Parathyroid adenoma (tissue), 2 donors: ENCODE data around the gene SCFD2.

ENCODE experiments used
- H2AFZ ChIP-seq: fragments of 300-600 bp; sonication (generic); one replicate; pipeline ENCODE4 v1.7.0; 2017; ENCODE audit warnings: antibody characterized with exemption, mild to moderate bottlenecking
- H3K27ac ChIP-seq: fragments of 300-600 bp; sonication (generic); one replicate; pipeline ENCODE4 v1.7.0; 2017
- H3K27me3 ChIP-seq: fragments of 300-600 bp; sonication (generic); one replicate; pipeline ENCODE4 v1.7.0; 2017; ENCODE audit warnings: low read length; ENCODE audit not compliant: control insufficient read depth, insufficient read depth
- H3K36me3 ChIP-seq: fragments of 300-600 bp; sonication (generic); one replicate; pipeline ENCODE4 v1.7.0; 2017; ENCODE audit warnings: low read length; ENCODE audit not compliant: control insufficient read depth, insufficient read depth
- H3K4me1 ChIP-seq: fragments of 300-600 bp; sonication (generic); one replicate; pipeline ENCODE4 v1.7.0; 2017; ENCODE audit warnings: control low read depth
- H3K4me2 ChIP-seq: fragments of 300-600 bp; sonication (generic); one replicate; pipeline ENCODE4 v1.7.0; 2017; ENCODE audit warnings: low read length
- H3K4me3 ChIP-seq: fragments of 300-600 bp; sonication (generic); one replicate; pipeline ENCODE4 v1.7.0; 2017; ENCODE audit warnings: low read depth, low read length
- H3K79me2 ChIP-seq: fragments of 300-600 bp; sonication (generic); one replicate; pipeline ENCODE4 v1.7.0; 2017; ENCODE audit warnings: control low read depth
- H3K9ac ChIP-seq: fragments of 300-600 bp; sonication (generic); one replicate; pipeline ENCODE4 v1.7.0; 2017; ENCODE audit warnings: mild to moderate bottlenecking
- H3K9me3 ChIP-seq: fragments of 300-600 bp; sonication (generic); one replicate; pipeline ENCODE4 v1.7.0; 2017; ENCODE audit warnings: low read length; ENCODE audit not compliant: control insufficient read depth
- TF ChIP-seq, protein P1 (sequence below): fragments of 300-600 bp; sonication (generic); IDR thresholded peaks from one replicate; pipeline ENCODE4 v1.7.0; 2017; ENCODE audit warnings: antibody characterized with exemption, mild to moderate bottlenecking
- donor health status: primary hyperparathyroidism.

Gene SCFD2

DNA sequence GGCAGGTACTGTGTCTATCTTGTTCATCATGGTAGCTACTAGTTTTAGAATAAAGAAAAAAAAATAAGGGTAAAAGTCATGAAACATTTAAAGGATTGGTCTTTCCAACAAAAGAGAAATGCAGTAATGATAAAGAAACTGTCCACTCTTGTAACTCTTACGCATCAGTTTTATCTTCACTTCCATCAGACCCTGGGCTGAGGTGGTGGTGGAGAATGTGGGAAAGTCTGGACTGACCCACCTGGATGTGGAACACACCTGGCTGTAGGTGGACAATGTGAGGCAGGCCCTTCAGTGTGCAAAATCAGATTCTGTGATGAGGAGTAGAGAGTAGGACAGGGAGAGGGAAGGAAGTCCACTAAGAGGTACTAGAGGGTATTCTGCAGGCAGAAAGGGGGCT is 375.2 kb downstream of the SCFD2 start:
- Histone ChIP-seq H3K9me3 (no peaks in the 10 kb centered on the region), H3K4me2 (no peak overlapping the region), H3K79me2 (no peaks in the 10 kb centered on the region), H3K36me3 (no peaks in the 10 kb centered on the region), H3K4me3 (no peak overlapping the region), H3K27me3 (no peaks in the 10 kb centered on the region), H2AFZ (no peak overlapping the region), H3K4me1 (no peaks in the 10 kb centered on the region), H3K9ac (no peak overlapping the region), H3K27ac (no peak overlapping the region)
- TF ChIP-seq, protein P1, sequence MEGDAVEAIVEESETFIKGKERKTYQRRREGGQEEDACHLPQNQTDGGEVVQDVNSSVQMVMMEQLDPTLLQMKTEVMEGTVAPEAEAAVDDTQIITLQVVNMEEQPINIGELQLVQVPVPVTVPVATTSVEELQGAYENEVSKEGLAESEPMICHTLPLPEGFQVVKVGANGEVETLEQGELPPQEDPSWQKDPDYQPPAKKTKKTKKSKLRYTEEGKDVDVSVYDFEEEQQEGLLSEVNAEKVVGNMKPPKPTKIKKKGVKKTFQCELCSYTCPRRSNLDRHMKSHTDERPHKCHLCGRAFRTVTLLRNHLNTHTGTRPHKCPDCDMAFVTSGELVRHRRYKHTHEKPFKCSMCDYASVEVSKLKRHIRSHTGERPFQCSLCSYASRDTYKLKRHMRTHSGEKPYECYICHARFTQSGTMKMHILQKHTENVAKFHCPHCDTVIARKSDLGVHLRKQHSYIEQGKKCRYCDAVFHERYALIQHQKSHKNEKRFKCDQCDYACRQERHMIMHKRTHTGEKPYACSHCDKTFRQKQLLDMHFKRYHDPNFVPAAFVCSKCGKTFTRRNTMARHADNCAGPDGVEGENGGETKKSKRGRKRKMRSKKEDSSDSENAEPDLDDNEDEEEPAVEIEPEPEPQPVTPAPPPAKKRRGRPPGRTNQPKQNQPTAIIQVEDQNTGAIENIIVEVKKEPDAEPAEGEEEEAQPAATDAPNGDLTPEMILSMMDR, result no peak

DNA sequence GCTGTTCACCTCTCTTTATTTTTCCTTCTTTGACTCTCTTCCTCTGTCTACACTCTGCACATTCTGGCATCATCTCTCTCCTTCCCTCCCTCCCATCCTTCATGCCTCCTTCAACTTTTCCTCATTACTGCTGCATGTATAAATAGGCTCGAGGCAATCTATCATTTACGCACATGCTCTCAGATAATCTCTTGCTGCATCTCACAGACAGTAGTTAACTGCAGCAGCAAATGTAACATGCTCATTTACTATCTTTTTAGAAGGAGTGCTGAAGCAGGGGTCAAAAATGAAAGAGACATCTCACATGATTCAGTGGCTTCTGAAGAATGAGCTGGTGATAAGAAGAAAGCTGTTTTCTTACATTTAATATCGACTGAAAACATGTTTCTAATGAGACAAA is 376.0 kb downstream of the SCFD2 start:
- H3K27ac ChIP-seq, result no peak overlapping the region
- TF ChIP-seq, protein P1, result no peak
- H3K4me1 ChIP-seq, result no peaks in the 10 kb centered on the region
- H3K27me3 ChIP-seq, result no peaks in the 10 kb centered on the region
- no peak overlapping the region for H3K4me2 ChIP-seq
- no peaks in the 10 kb centered on the region for H3K9me3 ChIP-seq
- no peaks in the 10 kb centered on the region for H3K36me3 ChIP-seq
- no peak overlapping the region for H3K4me3 ChIP-seq
- no peak overlapping the region for H2AFZ ChIP-seq
- H3K9ac ChIP-seq, result no peak overlapping the region
- H3K79me2 ChIP-seq, result no peaks in the 10 kb centered on the region

DNA sequence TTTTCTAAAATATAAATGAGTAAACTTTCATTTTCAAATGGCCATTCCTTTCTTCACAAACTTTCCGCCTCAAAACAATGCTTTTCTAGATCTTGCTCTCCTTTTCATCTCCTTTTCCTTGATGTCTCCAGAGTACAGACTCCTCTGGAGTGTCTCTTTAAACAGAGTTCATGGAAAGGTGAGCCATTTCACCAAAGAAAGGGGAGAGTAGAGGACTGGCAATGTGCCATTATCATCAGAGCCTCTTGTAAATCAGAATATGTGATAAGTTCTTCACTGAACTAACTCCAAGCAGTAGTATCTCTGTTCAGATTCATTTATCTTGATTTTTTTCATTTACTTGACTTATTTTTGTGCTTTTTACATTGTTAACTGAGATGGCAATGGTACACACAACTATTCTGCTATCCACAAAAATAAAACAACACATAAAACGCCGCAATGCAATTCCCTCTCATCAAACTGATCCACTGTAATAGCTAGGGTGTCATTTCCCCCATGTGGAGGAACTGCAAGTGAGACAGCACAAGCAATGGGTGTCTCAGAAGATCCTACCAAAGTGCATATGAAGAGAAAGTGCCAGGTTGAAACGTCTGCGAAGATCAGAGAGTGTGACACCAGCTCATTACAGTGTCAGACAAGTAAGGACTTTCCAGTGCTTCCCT is 378.3 kb downstream of the SCFD2 start:
- Histone ChIP-seq H3K4me2 (no peak overlapping the region), H2AFZ (no peak overlapping the region), H3K79me2 (no peaks in the 10 kb centered on the region), H3K9me3 (no peaks in the 10 kb centered on the region), H3K9ac (no peak overlapping the region), H3K4me3 (no peak overlapping the region), H3K4me1 (no peaks in the 10 kb centered on the region), H3K27ac (no peak overlapping the region), H3K27me3 (no peaks in the 10 kb centered on the region), H3K36me3 (no peaks in the 10 kb centered on the region)
- TF ChIP-seq, protein P1, result no peak

DNA sequence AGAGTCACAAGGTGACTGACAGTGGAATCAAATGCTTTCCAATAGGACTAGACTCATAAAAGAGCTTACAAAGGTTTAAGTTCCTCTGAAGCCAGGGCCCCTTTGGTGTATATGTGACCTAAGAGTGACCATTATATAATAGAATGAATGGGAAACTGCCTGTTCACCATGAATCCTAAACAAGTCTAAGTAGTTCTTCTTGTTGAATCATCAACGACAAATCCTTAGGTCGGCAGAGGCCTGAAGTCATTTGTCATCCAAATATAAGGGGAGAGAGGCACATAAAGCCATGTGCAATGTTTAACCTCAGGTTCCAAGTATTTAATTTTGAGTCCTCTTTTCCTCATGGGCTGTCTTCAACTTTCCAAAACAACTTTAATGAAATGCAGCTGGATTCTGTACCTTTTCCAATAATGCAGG is 381.4 kb downstream of the SCFD2 start:
- no peaks in the 10 kb centered on the region for H3K27me3 ChIP-seq
- no peaks in the 10 kb centered on the region for H3K9me3 ChIP-seq
- no peaks in the 10 kb centered on the region for H3K36me3 ChIP-seq
- TF ChIP-seq, protein P1, result no peak
- H3K9ac ChIP-seq, result no peak overlapping the region
- H3K79me2 ChIP-seq, result no peaks in the 10 kb centered on the region
- H3K4me2 ChIP-seq, result no peak overlapping the region
- H2AFZ ChIP-seq, result no peak overlapping the region
- no peaks in the 10 kb centered on the region for H3K4me1 ChIP-seq
- no peak overlapping the region for H3K27ac ChIP-seq
- no peak overlapping the region for H3K4me3 ChIP-seq

DNA sequence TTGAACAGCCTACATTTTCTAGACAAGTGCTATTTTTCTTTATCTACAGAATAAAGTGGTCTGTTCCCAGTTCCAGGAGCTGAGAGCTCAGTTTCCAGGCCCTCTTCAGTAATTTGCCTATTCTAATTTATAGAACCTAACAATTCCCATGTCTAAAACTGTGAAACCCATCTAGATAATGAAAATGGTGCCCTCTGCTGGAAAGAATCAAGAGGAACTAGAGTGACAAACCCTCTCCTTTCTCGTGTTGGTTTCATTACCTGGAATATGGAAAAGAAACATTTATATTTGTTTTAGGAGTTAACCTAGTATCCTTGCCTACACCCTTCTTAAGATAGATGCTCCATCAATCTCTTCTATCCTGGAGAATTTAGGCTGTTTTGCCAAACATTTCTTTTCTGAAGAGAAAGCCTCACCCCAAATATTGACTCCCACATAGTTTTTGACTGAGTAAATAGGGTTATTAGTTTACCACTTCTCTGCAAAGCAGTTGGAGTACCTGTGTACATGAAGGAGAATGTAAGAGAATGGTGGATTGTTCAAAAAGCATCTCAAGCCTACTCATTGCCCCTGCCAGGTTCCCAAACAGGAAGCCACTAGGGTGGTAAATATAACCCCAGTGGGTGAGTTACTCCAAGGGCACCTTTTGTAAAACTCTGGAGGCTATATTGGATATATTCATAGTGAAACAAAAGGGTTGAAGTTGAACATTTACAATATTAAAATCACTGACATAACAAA is 382.1 kb downstream of the SCFD2 start:
- TF ChIP-seq, protein P1, result peak; percentile 58
- Histone ChIP-seq H3K27ac (no peak overlapping the region), H3K4me3 (no peak overlapping the region)

More for the DNA sequence above, 382.1 kb downstream of the SCFD2 start:
- no peak overlapping the region for H3K9ac ChIP-seq
- H3K27me3 ChIP-seq, result no peaks in the 10 kb centered on the region
- no peaks in the 10 kb centered on the region for H3K36me3 ChIP-seq
- H3K4me2 ChIP-seq, result no peak overlapping the region
- no peaks in the 10 kb centered on the region for H3K4me1 ChIP-seq
- H3K79me2 ChIP-seq, result no peaks in the 10 kb centered on the region
- no peaks in the 10 kb centered on the region for H3K9me3 ChIP-seq
- H2AFZ ChIP-seq, result no peak overlapping the region
